SK-N-SH treated with all-trans-retinoic acid at 6 μM for 48 hours (cell line): Measurements from ENCODE around the gene B3GALNT2.

ENCODE experiments used
- ATAC-seq: fragments of 200-7000 bp; cut with Tn5 transposase; 3 replicates; pipeline ENCODE4 v1.9.1; 2020; ENCODE audit warnings: mild to moderate bottlenecking, moderate library complexity
- ARNTL ChIP-seq: fragments of 450-650 bp; formaldehyde crosslinking; IDR thresholded peaks from 2 replicates; pipeline ENCODE4 v1.5.0; 2020; ENCODE audit warnings: low read depth, mild to moderate bottlenecking, moderate library complexity, borderline replicate concordance
- BACH2 ChIP-seq: fragments of 250-450 bp; sonication (Bioruptor Pico); IDR thresholded peaks from 2 replicates; pipeline ENCODE4 v1.9.0; 2021; ENCODE audit warnings: mild to moderate bottlenecking, borderline replicate concordance
- CREB5 ChIP-seq: fragments of 250-450 bp; sonication (Bioruptor Pico); IDR thresholded peaks from 2 replicates; pipeline ENCODE4 v1.5.1; 2020; ENCODE audit warnings: low read depth, mild to moderate bottlenecking, moderate library complexity
- CSDC2 ChIP-seq: fragments of 250-450 bp; sonication (Bioruptor Pico); IDR thresholded peaks from 2 replicates; pipeline ENCODE4 v1.5.0; 2020; ENCODE audit warnings: mild to moderate bottlenecking, moderate library complexity
- CSRNP3 ChIP-seq: fragments of 250-450 bp; sonication (Bioruptor Pico); IDR thresholded peaks from 2 replicates; pipeline ENCODE4 v1.5.1; 2021; ENCODE audit warnings: mild to moderate bottlenecking, moderate library complexity
- ESRRG ChIP-seq: fragments of 250-450 bp; sonication (Bioruptor Pico); IDR thresholded peaks from 2 replicates; pipeline ENCODE4 v1.6.1; 2021; ENCODE audit warnings: mild to moderate bottlenecking
- GLIS3 ChIP-seq: fragments of 250-450 bp; sonication (Bioruptor Pico); IDR thresholded peaks from 2 replicates; pipeline ENCODE4 v1.5.0; 2020; ENCODE audit warnings: mild to moderate bottlenecking, moderate library complexity
- ISL1 ChIP-seq: fragments of 250-450 bp; sonication (Bioruptor Pico); IDR thresholded peaks from 2 replicates; pipeline ENCODE4 v2.1.2; 2022; ENCODE audit warnings: mild to moderate bottlenecking, moderate library complexity
- OSR1 ChIP-seq: fragments of 250-450 bp; sonication (Bioruptor Pico); IDR thresholded peaks from 2 replicates; pipeline ENCODE4 v1.8.0; 2022; ENCODE audit warnings: moderate library complexity, mild to moderate bottlenecking, inconsistent platforms
- POU6F1 ChIP-seq: fragments of 250-450 bp; sonication (Bioruptor Pico); IDR thresholded peaks from 2 replicates; pipeline ENCODE4 v1.8.0; 2021; ENCODE audit warnings: low read depth, mild to moderate bottlenecking, moderate library complexity, borderline replicate concordance
- PPARA ChIP-seq: fragments of 250-450 bp; sonication (Bioruptor Pico); IDR thresholded peaks from 2 replicates; pipeline ENCODE4 v1.5.0; 2020; ENCODE audit warnings: mild to moderate bottlenecking, borderline replicate concordance
- RARB ChIP-seq: fragments of 250-450 bp; sonication (Bioruptor Pico); IDR thresholded peaks from 2 replicates; pipeline ENCODE4 v1.8.0; 2021; ENCODE audit warnings: mild to moderate bottlenecking, moderate library complexity
- SNAI2 ChIP-seq: fragments of 250-450 bp; sonication (Bioruptor Pico); IDR thresholded peaks from 2 replicates; pipeline ENCODE4 v1.5.0; 2020; ENCODE audit warnings: mild to moderate bottlenecking, moderate library complexity
- TCF4 ChIP-seq: fragments of 250-450 bp; sonication (Bioruptor Pico); IDR thresholded peaks from 2 replicates; pipeline ENCODE4 v1.8.0; 2021; ENCODE audit warnings: mild to moderate bottlenecking, moderate library complexity, borderline replicate concordance
- TOX ChIP-seq: fragments of 250-450 bp; sonication (Bioruptor Pico); IDR thresholded peaks from 2 replicates; pipeline ENCODE4 v1.8.0; 2021; ENCODE audit warnings: mild to moderate bottlenecking, moderate library complexity, borderline replicate concordance
- TSHZ2 ChIP-seq: fragments of 250-450 bp; sonication (Bioruptor Pico); IDR thresholded peaks from 2 replicates; pipeline ENCODE4 v1.5.0; 2020; ENCODE audit warnings: mild to moderate bottlenecking, moderate library complexity
- ZC3H10 ChIP-seq: fragments of 250-450 bp; sonication (Bioruptor Pico); IDR thresholded peaks from 2 replicates; pipeline ENCODE4 v1.5.1; 2021; ENCODE audit warnings: mild to moderate bottlenecking, moderate library complexity
- ZFP30 ChIP-seq: fragments of 450-650 bp; formaldehyde crosslinking; IDR thresholded peaks from 2 replicates; pipeline ENCODE4 v1.5.0; 2022; ENCODE audit warnings: mild to moderate bottlenecking, moderate library complexity
- ZNF565 ChIP-seq: fragments of 450-650 bp; formaldehyde crosslinking; conservative IDR thresholded peaks from 2 replicates; pipeline ENCODE4 v1.5.0; 2020; ENCODE audit warnings: low read depth, mild to moderate bottlenecking, moderate library complexity
- ZNF70 ChIP-seq: fragments of 450-650 bp; formaldehyde crosslinking; IDR thresholded peaks from 2 replicates; pipeline ENCODE4 v1.5.0; 2020; ENCODE audit warnings: mild to moderate bottlenecking, moderate library complexity
- ZNF8 ChIP-seq: fragments of 450-650 bp; formaldehyde crosslinking; IDR thresholded peaks from 2 replicates; pipeline ENCODE4 v1.5.0; 2020; ENCODE audit warnings: mild to moderate bottlenecking, moderate library complexity
- TF ChIP-seq, protein P1 (sequence below): fragments of 250-450 bp; sonication (Bioruptor Pico); IDR thresholded peaks from 2 replicates; pipeline ENCODE4 v1.8.0; 2020; ENCODE audit warnings: mild to moderate bottlenecking, moderate library complexity, borderline replicate concordance

Gene B3GALNT2

GRCh38 chr1:235434001-235434400 is 70.3 kb downstream of the B3GALNT2 start:
- TF ChIP-seq BACH2 (no peak), TOX (CRISPR knock-in tag) (no peak), ZNF565 (no peak), ESRRG (no peak), ARNTL (CRISPR knock-in tag) (no peak), ZNF8 (CRISPR knock-in tag) (no peak), PPARA (CRISPR knock-in tag) (no peak), CREB5 (CRISPR knock-in tag) (no peak), OSR1 (CRISPR knock-in tag) (no peak), ISL1 (CRISPR knock-in tag) (no peak), TCF4 (no peak), CSDC2 (CRISPR knock-in tag) (no peak), TSHZ2 (CRISPR knock-in tag) (no peak), ZNF70 (CRISPR knock-in tag) (no peak), GLIS3 (CRISPR knock-in tag) (no peak), CSRNP3 (no peak), RARB (CRISPR knock-in tag) (no peak)
- TF ChIP-seq, protein P1, sequence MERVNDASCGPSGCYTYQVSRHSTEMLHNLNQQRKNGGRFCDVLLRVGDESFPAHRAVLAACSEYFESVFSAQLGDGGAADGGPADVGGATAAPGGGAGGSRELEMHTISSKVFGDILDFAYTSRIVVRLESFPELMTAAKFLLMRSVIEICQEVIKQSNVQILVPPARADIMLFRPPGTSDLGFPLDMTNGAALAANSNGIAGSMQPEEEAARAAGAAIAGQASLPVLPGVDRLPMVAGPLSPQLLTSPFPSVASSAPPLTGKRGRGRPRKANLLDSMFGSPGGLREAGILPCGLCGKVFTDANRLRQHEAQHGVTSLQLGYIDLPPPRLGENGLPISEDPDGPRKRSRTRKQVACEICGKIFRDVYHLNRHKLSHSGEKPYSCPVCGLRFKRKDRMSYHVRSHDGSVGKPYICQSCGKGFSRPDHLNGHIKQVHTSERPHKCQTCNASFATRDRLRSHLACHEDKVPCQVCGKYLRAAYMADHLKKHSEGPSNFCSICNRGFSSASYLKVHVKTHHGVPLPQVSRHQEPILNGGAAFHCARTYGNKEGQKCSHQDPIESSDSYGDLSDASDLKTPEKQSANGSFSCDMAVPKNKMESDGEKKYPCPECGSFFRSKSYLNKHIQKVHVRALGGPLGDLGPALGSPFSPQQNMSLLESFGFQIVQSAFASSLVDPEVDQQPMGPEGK (CRISPR knock-in tag), result no peak
- TF ChIP-seq, all 23 proteins: peak for 0
- ATAC-seq, result no peak

GRCh38 chr1:235430991-235431390 is 73.3 kb downstream of the B3GALNT2 start:
- ATAC-seq, result peak; percentile 81
- TF ChIP-seq TSHZ2 (CRISPR knock-in tag), result no peak
- TF ChIP-seq PPARA (CRISPR knock-in tag), result no peak
- TF ChIP-seq TCF4, result no peak
- no peak for TF ChIP-seq ZNF8 (CRISPR knock-in tag)
- no peak for TF ChIP-seq BACH2
- no peak for TF ChIP-seq ZC3H10
- TF ChIP-seq ESRRG, result no peak
- no peak for TF ChIP-seq ZFP30
- TF ChIP-seq GLIS3 (CRISPR knock-in tag), result no peak
- TF ChIP-seq OSR1 (CRISPR knock-in tag), result no peak
- TF ChIP-seq ARNTL (CRISPR knock-in tag), result no peak
- TF ChIP-seq SNAI2, result no peak
- TF ChIP-seq CSRNP3, result no peak
- TF ChIP-seq ZNF70 (CRISPR knock-in tag), result no peak
- TF ChIP-seq POU6F1 (CRISPR knock-in tag), result no peak
- TF ChIP-seq ISL1 (CRISPR knock-in tag), result no peak
- TF ChIP-seq CSDC2 (CRISPR knock-in tag), result no peak
- TF ChIP-seq, protein P1 (CRISPR knock-in tag), result no peak
- no peak for TF ChIP-seq TOX (CRISPR knock-in tag)
